ENCODE measurements around the gene UPK3A. TPM values are rescaled to one million over a fixed set of nuclear protein-coding genes. Genes with fewer than 3 reads are reported as not detected.

UPK3A gene
- total and polyA plus RNA-seq, 10 of the 15 experiments (the other 5 are each of a cell fraction or from before 2014, with no cell fraction given) = not detected

DNA sequence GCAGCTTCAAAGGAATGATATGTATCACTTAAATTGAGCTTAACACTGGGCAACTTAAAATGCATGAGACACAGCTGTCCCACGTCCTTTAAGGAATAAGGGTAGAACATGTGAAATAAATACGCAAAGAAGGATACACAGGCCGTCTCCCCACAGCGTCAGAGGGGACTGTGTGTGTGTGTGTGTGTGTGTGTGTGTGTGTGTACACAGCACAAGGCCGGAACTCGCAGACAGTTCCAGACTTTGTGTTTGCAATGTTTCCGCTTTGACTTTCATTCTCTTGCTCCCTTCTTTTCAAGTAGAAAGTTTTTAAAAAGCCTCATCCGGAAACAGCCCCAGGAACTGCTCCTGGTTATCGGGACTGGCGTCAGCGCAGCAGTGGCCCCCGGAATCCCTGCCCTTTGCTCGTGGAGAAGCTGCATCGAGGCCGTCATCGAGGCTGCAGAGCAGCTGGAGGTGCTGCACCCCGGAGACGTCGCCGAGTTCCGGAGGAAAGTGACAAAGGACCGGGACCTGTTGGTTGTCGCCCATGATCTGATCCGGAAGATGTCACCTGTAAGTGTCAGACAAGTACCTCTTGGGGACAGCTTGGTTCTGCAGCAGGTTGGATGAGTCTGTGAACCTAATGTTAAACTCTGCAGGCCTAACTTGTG lies 38.2 kb downstream of the UPK3A start:
- TF ChIP-seq EGR1 (IDR thresholded peaks at IDR 0.05; ENCODE audit: borderline replicate concordance in 1 of 2, low read depth in 2 of 2, low read length in 2 of 2) (no peak), NRF1 (conservative IDR thresholded peaks at IDR 0.05; ENCODE audit: low read depth, low read length) (no peak), CHD2 (IDR thresholded peaks at IDR 0.05; ENCODE audit: borderline replicate concordance, low read depth, low read length) (no peak), ESRRA (IDR thresholded peaks at IDR 0.05; ENCODE audit: low read length) (no peak), SREBF2 (IDR thresholded peaks at IDR 0.05; ENCODE audit: low read length) (no peak), POLR2A (IDR thresholded peaks at IDR 0.05; ENCODE audit: low read depth, low read length) (no peak)
- TF ChIP-seq, protein P1, sequence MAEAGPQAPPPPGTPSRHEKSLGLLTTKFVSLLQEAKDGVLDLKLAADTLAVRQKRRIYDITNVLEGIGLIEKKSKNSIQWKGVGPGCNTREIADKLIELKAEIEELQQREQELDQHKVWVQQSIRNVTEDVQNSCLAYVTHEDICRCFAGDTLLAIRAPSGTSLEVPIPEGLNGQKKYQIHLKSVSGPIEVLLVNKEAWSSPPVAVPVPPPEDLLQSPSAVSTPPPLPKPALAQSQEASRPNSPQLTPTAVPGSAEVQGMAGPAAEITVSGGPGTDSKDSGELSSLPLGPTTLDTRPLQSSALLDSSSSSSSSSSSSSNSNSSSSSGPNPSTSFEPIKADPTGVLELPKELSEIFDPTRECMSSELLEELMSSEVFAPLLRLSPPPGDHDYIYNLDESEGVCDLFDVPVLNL (IDR thresholded peaks at IDR 0.05; ENCODE audit: low read depth, low read length) = no peak
- BruUV-seq (replicated peaks) = no TSS peak
- Histone ChIP-seq H3K27ac (ENCODE audit: control insufficient read depth, insufficient read depth) (no peak overlapping the region), H3K4me1 (ENCODE audit: control insufficient read depth, insufficient read depth, low read length) (peaks cover 11% of the 10 kb centered on the region), H3K9me3 (replicated peaks; ENCODE audit: control insufficient read depth, insufficient read depth, low read length) (no peaks in the 10 kb centered on the region), H3K79me2 (ENCODE audit: control insufficient read depth, insufficient read depth, low read length) (peaks cover 11% of the 10 kb centered on the region), H3K36me3 (ENCODE audit: control insufficient read depth in 2 of 2, insufficient read depth in 2 of 2, low read length in 1 of 2) (peaks cover 10 to 18% of the 10 kb centered on the region in 2 experiments; a peak in 3 of 4 replicates), H2AFZ (ENCODE audit: control insufficient read depth, low read depth, low read length) (no peak overlapping the region), H3K9ac (ENCODE audit: control insufficient read depth, insufficient read depth, low read length) (no peak overlapping the region), H3K4me3 (no peak overlapping the region), H3K4me2 (ENCODE audit: control insufficient read depth, insufficient read depth) (no peak overlapping the region), H4K20me1 (ENCODE audit: control insufficient read depth, insufficient read depth) (no peaks in the 10 kb centered on the region), H3K27me3 (replicated peaks in 1 of 2; ENCODE audit: control insufficient read depth in 2 of 2, insufficient read depth in 2 of 2, low read length in 1 of 2) (no peaks in the 10 kb centered on the region)
- ChIA-PET CTCF (interaction anchor here (0.6 to 0.9 kb wide), 2 partner anchors 59 to 231 kb away, joined by 3 read pairs; no protein-coding TSS in a partner anchor), SMC1A (ENCODE audit: uncharacterized antibody, unreplicated experiment) (interaction anchor here (1.1 kb wide), 1 partner anchor 14 kb away, joined by 3 read pairs; no protein-coding TSS in a partner anchor), RAD21 (ENCODE audit: unreplicated experiment) (no interaction called here), POLR2A (interaction anchor here (0.7 kb wide), 1 partner anchor 10 kb away, joined by 3 read pairs; no protein-coding TSS in a partner anchor)
- DNase-seq (ENCODE audit: low read depth, low spot score) (no peak), FAIRE-seq (no peak), ATAC-seq (no peak)
- intact Hi-C loops (cut with micrococcal nuclease; ENCODE audit: unreplicated experiment) = no loop called here
- WGBS (ENCODE audit: insufficient coverage, insufficient replicate concordance, low lambda C conversion rate, missing lambda C conversion rate) = 97% methylated on average over 24 of the region's 24 CpGs
- in situ Hi-C loops (cut with MboI) = no loop called here
